ENCODE measurements around the gene FTCDNL1. TPM values are rescaled to one million over a fixed set of nuclear protein-coding genes. Genes with fewer than 3 reads are reported as not detected.

The FTCDNL1 gene
- total RNA-seq, 1 donor, result 1.5 TPM

DNA sequence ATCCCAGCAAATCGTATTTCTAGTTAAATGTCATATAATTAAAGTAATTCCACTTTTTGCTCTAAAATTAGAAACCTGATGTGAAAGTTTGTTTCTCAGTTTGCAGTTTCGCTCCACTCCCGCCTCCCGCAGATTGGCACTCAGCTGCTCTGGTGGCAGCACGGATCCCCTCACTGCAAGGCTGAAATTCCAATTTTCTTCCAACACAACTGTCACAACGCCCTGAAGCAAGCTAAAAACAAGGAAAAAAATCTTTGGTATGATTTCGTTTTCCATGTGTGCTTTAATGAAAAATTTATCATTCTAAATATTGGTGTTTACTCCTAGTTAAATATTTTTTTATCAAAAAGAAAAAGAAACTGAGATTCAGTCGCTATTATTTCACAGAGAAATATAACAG, 38.5 kb downstream of the FTCDNL1 start:
- TF ChIP-seq, protein P1, sequence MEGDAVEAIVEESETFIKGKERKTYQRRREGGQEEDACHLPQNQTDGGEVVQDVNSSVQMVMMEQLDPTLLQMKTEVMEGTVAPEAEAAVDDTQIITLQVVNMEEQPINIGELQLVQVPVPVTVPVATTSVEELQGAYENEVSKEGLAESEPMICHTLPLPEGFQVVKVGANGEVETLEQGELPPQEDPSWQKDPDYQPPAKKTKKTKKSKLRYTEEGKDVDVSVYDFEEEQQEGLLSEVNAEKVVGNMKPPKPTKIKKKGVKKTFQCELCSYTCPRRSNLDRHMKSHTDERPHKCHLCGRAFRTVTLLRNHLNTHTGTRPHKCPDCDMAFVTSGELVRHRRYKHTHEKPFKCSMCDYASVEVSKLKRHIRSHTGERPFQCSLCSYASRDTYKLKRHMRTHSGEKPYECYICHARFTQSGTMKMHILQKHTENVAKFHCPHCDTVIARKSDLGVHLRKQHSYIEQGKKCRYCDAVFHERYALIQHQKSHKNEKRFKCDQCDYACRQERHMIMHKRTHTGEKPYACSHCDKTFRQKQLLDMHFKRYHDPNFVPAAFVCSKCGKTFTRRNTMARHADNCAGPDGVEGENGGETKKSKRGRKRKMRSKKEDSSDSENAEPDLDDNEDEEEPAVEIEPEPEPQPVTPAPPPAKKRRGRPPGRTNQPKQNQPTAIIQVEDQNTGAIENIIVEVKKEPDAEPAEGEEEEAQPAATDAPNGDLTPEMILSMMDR (IDR thresholded peaks at IDR 0.05; ENCODE audit: insufficient read depth, low read length), result no peak
- no peak for DNase-seq (ENCODE audit: low read depth)
- H3K4me3 ChIP-seq (ENCODE audit: low read depth, low read length), result no peak overlapping the region

GRCh38 chr2:199811346-199811745, 39.6 kb downstream of the FTCDNL1 start:
- TF ChIP-seq, protein P1 (IDR thresholded peaks at IDR 0.05; ENCODE audit: insufficient read depth, low read length), result no peak
- H3K4me3 ChIP-seq (ENCODE audit: low read depth, low read length), result no peak overlapping the region
- no peak for DNase-seq (ENCODE audit: low read depth)

DNA sequence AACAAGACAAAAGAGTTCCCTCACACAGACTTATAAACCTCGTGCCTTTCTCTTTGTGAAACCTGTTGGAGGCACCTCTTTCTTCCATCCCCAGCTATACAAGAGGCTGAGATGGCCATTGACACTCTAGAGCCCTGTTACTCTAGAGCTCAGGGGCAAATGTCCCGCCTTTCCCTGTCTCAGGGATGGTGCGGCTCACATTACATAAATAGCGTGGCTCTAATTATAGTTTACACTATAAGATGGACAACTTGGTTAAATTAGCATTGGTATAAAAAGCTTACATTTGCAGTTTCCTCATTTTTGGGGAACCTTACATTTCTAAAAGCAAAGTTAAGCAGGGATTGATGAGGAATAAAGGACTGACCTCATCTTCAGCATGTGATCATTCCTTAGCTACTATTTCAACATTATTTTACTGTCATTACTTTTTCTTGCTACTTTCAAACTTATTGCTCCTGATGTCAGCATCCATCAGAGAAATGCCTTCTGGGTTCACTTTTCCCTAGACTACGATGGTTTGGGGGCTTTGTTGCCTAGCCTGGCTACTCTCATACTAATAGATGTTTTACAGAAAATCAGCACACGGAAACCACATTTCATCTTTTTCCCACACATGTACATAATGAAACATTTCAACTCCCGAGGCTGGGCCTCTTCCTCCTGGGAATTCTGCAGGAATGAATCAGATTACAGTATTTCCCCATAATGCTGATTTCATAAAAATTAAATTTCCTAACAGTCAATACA, 40.4 kb downstream of the FTCDNL1 start:
- peak; percentile 62 for DNase-seq (ENCODE audit: low read depth)

DNA sequence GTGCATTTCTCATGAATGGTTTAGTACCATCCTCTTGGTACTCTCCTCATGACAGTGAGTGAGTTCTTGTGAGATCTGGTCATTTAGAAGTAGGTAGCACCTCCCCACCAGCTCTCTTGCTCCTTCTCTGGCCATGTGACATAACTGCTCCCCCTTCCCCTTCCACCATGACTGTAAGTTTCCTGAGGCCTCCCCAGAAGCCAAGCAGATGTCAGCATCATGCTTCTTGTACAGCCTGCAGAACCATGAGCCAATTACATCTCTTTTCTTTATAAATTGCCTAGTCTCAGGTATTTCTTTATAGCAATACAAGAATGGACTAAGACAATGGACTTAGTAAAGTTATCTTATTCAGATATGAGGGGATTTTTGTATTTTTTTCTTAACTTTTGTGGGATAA, 43.0 kb downstream of the FTCDNL1 start:
- TF ChIP-seq, protein P1 (IDR thresholded peaks at IDR 0.05; ENCODE audit: insufficient read depth, low read length), result no peak
- no peak for DNase-seq (ENCODE audit: low read depth)
- no peak overlapping the region for H3K4me3 ChIP-seq (ENCODE audit: low read depth, low read length)

More for the DNA sequence above, 40.4 kb downstream of the FTCDNL1 start:
- TF ChIP-seq, protein P1 (IDR thresholded peaks at IDR 0.05; ENCODE audit: insufficient read depth, low read length), result no peak
- no peak overlapping the region for H3K4me3 ChIP-seq (ENCODE audit: low read depth, low read length)

GRCh38 chr2:199806179-199806578, 44.8 kb downstream of the FTCDNL1 start:
- DNase-seq (ENCODE audit: low read depth), result peak; percentile 27
- no peak overlapping the region for H3K4me3 ChIP-seq (ENCODE audit: low read depth, low read length)
- TF ChIP-seq, protein P1 (IDR thresholded peaks at IDR 0.05; ENCODE audit: insufficient read depth, low read length), result no peak

DNA sequence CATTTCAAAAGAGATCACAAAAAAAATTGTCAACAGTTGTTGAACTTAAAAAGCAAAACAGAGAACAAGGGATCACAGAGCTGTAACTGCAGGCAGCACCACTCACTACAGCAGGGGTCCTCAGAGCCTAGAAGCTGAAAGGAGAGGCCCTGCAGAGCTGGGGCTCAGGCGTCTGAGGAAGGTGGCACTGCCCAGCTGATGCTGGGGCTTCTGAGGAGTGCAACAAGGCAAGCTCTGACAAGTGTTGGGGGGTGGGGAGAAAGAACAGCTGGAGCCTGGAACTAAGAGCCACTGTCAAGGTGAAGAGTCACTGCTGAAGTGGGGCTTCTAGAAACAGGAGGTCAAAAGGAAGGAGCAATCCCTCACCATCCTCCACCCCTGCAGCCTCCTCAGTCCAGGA, 46.2 kb downstream of the FTCDNL1 start:
- DNase-seq (ENCODE audit: low read depth), result no peak
- no peak overlapping the region for H3K4me3 ChIP-seq (ENCODE audit: low read depth, low read length)
- TF ChIP-seq, protein P1 (IDR thresholded peaks at IDR 0.05; ENCODE audit: insufficient read depth, low read length), result no peak

Data from fibroblast of the aortic adventitia (primary cell).